Stimulated activated CD4-positive, alpha-beta T cell treated with anti-CD3 and anti-CD28 coated beads, Interleukin-1b, Interleukin-23, amount 100 ng/mL, for 1 hour (primary cell): Measurements from ENCODE around the gene ITGA3.

ENCODE experiments used
- DNase-seq, 2 donors: peaks; one replicate each; pipeline ENCODE4 v3.0.0-alpha.2; 2020; ENCODE audit warnings: low read depth in 2 of 2

Gene ITGA3

GRCh38 chr17:50109207-50109606 is 53.3 kb downstream of the ITGA3 start:
- DNase-seq, result no peak

GRCh38 chr17:50109785-50110184 is 53.9 kb downstream of the ITGA3 start:
- no peak for DNase-seq

GRCh38 chr17:50110591-50111349 is 54.9 kb downstream of the ITGA3 start:
- no peak for DNase-seq

GRCh38 chr17:50111673-50112655 is 56.1 kb downstream of the ITGA3 start:
- no peak for DNase-seq

- no peak for DNase-seq
Observed at GRCh38 chr17:50112694-50113093, 56.8 kb downstream of the ITGA3 start.

GRCh38 chr17:50113624-50114320 is 57.9 kb downstream of the ITGA3 start:
- DNase-seq, result no peak

- DNase-seq, result no peak
Observed at GRCh38 chr17:50114401-50114800, 58.5 kb downstream of the ITGA3 start.

GRCh38 chr17:50114849-50115357 is 59.0 kb downstream of the ITGA3 start:
- no peak for DNase-seq

- no peak for DNase-seq
Observed at GRCh38 chr17:50115756-50116155, 59.8 kb downstream of the ITGA3 start.

GRCh38 chr17:50117202-50118051 is 61.5 kb downstream of the ITGA3 start:
- DNase-seq, result peak in 1 of 2 donors; percentile 27

- DNase-seq, result no peak
Observed at GRCh38 chr17:50118076-50118827, 62.3 kb downstream of the ITGA3 start.

- DNase-seq, result no peak
Observed at GRCh38 chr17:50118828-50119218, 62.9 kb downstream of the ITGA3 start.

GRCh38 chr17:50120475-50121253 is 64.8 kb downstream of the ITGA3 start:
- no peak for DNase-seq

- no peak for DNase-seq
Observed at GRCh38 chr17:50122945-50123344, 67.0 kb downstream of the ITGA3 start.

GRCh38 chr17:50123649-50124349 is 67.9 kb downstream of the ITGA3 start:
- DNase-seq, result no peak

- DNase-seq, result no peak
Observed at GRCh38 chr17:50125420-50125997, 69.6 kb downstream of the ITGA3 start.

GRCh38 chr17:50127697-50128361 is 71.9 kb downstream of the ITGA3 start:
- DNase-seq, result no peak
